Measurements from ENCODE around the gene SUFU.
"Not testable (repeated sequence)": the region's sequence is repeated elsewhere in the genome, so short reads cannot be mapped to it uniquely, and the experiment has no call there.

SUFU gene

DNA sequence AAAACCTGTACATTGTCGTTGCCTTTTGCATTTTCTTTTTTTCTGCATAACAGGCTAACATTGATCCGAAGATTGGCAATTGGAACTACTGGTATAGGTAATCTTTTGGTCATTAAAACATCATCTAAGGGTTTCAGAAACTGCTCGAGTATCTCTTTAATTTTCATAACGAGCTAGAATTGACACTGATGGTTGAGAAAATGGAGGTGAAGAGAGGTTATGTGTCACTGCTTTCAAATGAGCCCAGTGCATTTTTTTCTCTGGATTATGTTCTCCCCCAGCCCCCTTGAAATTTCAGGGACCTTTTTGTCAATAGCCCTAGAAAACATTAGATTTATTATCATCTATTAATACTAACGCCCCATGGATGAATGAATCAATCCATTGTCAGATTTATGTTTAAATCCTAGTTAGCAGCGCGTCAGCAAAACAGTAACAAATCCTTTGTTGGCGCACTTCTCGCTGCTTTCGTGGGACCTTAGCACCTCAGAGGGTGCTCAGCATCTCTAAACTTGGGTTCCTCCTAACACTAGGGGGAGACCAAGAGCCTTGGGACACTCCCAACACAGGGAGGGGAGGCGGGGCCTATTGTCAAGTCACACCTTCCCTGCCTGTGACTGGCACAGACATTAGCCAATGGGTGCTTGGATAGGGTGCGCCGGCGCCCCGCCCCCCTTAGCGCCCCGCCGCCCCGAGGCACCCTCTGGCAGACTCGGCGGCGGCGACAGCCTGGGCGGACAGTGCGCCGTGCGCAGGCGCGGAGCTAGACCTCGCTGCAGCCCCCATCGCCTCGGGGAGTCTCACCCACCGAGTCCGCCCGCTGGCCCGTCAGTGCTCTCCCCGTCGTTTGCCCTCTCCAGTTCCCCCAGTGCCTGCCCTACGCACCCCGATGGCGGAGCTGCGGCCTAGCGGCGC, at the start of gene SUFU:
Gene SUFU (plus strand): TSS at position 709 of the 915 bp plus-strand sequence. CDS start 181 bp downstream, at position 890.
- Histone ChIP-seq H3K79me2 (ENCODE audit: insufficient read depth, low read length) (peaks cover 74% of the 10 kb centered on the region), H3K27ac (ENCODE audit: low read length) (peak within 1 kb of the TSS; percentile 81)
- peak; percentile 74 for ATAC-seq (ENCODE audit: insufficient read depth, low read depth)

DNA sequence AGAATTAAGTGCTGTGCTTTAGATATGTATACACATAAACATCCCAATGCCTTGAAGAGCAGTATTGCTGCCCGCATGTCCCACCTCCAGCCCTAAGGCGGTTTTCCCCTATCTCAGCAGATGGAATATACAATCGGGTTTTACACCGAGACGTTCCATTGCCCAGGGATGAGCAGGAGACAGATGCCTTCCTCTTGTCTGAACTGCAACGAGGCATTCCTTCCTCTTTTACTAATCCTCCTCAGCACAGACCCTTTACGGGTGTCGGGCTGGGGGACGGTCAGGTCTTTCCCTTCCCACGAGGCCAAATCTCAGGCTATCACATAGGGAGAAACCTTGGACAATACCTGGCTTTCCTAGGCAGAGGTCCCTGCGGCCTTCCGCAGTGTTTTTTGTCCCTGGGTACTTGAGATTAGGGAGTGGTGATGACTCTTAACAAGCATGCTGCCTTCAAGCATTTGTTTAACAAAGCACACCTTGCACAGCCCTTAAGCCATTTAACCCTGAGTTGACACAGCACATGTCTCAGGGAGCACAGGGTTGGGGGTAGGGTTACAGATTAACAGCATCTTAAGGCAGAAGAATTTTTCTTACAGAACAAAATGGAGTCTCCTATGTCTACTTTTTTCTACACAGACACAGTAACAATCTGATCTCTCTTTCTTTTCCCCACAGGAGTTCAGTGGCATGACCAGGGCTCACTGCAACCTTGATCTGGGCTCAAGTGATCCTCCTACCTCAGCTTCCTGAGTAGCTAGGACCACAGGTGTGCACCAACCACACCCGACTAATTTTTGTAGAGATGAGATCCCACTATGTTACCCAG, 48.9 kb upstream of the SUFU start:
- Histone ChIP-seq H3K79me2 (ENCODE audit: insufficient read depth, low read length) (peaks cover 19% of the 10 kb centered on the region), H3K36me3 (ENCODE audit: insufficient read depth, low read length) (peaks cover 12% of the 10 kb centered on the region), H3K4me1 (ENCODE audit: insufficient read depth, low read length) (peaks cover 19% of the 10 kb centered on the region)
- not testable (repeated sequence) for H3K4me2 ChIP-seq (ENCODE audit: insufficient read depth, low read length); DNase-seq; H3K4me3 ChIP-seq (ENCODE audit: low read depth in 1 of 2, low read length in 2 of 2); H3K27me3 ChIP-seq (ENCODE audit: insufficient read depth, low read length, poor library complexity); ATAC-seq (ENCODE audit: insufficient read depth, low read depth); H2AFZ ChIP-seq (ENCODE audit: low read depth, low read length); H3K9me3 ChIP-seq (ENCODE audit: insufficient read depth, low read length, severe bottlenecking); H4K20me1 ChIP-seq (ENCODE audit: insufficient read depth, low read length); H3K9ac ChIP-seq (ENCODE audit: low read depth, low read length); H3K27ac ChIP-seq (ENCODE audit: low read length)

More for the DNA sequence above, at the start of gene SUFU:
- TF ChIP-seq, protein P1, sequence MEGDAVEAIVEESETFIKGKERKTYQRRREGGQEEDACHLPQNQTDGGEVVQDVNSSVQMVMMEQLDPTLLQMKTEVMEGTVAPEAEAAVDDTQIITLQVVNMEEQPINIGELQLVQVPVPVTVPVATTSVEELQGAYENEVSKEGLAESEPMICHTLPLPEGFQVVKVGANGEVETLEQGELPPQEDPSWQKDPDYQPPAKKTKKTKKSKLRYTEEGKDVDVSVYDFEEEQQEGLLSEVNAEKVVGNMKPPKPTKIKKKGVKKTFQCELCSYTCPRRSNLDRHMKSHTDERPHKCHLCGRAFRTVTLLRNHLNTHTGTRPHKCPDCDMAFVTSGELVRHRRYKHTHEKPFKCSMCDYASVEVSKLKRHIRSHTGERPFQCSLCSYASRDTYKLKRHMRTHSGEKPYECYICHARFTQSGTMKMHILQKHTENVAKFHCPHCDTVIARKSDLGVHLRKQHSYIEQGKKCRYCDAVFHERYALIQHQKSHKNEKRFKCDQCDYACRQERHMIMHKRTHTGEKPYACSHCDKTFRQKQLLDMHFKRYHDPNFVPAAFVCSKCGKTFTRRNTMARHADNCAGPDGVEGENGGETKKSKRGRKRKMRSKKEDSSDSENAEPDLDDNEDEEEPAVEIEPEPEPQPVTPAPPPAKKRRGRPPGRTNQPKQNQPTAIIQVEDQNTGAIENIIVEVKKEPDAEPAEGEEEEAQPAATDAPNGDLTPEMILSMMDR (IDR thresholded peaks at IDR 0.05; ENCODE audit: borderline replicate concordance, extremely low read depth, low read length, poor library complexity, severe bottlenecking), result peak; percentile 94
- TF ChIP-seq EZH2 (IDR thresholded peaks at IDR 0.05; ENCODE audit: borderline replicate concordance, low read depth, low read length, severe bottlenecking), result no peak
- peaks cover 42% of the 10 kb centered on the region for H3K4me1 ChIP-seq (ENCODE audit: insufficient read depth, low read length)
- DNase-seq, result peak; percentile 98
- no peaks in the 10 kb centered on the region for H3K9me3 ChIP-seq (ENCODE audit: insufficient read depth, low read length, severe bottlenecking)
- H3K36me3 ChIP-seq (ENCODE audit: insufficient read depth, low read length), result peaks cover 37% of the 10 kb centered on the region
- H2AFZ ChIP-seq (ENCODE audit: low read depth, low read length), result peak within 1 kb of the TSS; percentile 86
- H3K4me2 ChIP-seq (ENCODE audit: insufficient read depth, low read length), result peak within 1 kb of the TSS; percentile 94
- peaks cover 41% of the 10 kb centered on the region for H4K20me1 ChIP-seq (ENCODE audit: insufficient read depth, low read length)
- H3K4me3 ChIP-seq (ENCODE audit: low read depth in 1 of 2, low read length in 2 of 2), result peak within 1 kb of the TSS; percentile 77 to 83
- no peaks in the 10 kb centered on the region for H3K27me3 ChIP-seq (ENCODE audit: insufficient read depth, low read length, poor library complexity)
- H3K9ac ChIP-seq (ENCODE audit: low read depth, low read length), result peak within 1 kb of the TSS; percentile 65

DNA sequence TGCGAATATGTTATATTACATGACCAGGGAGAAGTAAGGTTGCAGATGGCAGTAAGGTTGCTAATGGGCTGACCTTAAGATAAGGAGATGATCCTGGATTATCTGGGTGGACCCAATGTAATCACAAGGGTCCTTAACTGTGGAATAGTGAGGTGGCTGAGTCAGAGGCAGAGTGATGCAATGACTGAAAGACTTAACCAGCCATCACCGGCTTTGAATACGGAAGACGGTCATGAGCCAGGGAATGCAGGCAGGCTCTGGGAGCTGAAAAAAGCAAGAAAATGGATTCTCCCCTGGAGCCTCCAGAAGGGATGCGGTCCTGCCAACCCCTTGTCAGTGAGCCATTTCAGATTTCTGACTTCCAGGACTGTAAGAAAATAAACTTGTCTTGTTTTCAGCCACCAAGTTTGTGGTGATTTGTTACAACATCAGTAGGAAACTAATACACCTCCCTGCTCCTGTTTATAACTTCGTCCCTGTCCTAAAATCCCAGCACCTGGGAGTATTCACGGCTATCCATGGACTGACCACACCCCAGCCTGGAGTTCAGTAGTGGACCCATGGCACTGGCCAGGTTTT, 47.8 kb upstream of the SUFU start:
- H3K4me2 ChIP-seq (ENCODE audit: insufficient read depth, low read length), result no peak overlapping the region
- H4K20me1 ChIP-seq (ENCODE audit: insufficient read depth, low read length), result 0 out of 2 replicates have a peak, but pooled peaks cover 4% of the 10 kb centered on the region
- TF ChIP-seq EZH2 (IDR thresholded peaks at IDR 0.05; ENCODE audit: borderline replicate concordance, low read depth, low read length, severe bottlenecking), result no peak
- TF ChIP-seq, protein P1 (IDR thresholded peaks at IDR 0.05; ENCODE audit: borderline replicate concordance, extremely low read depth, low read length, poor library complexity, severe bottlenecking), result no peak
- no peak overlapping the region for H3K4me3 ChIP-seq (ENCODE audit: low read depth in 1 of 2, low read length in 2 of 2)
- peaks cover 25% of the 10 kb centered on the region for H3K4me1 ChIP-seq (ENCODE audit: insufficient read depth, low read length)
- no peak overlapping the region for H2AFZ ChIP-seq (ENCODE audit: low read depth, low read length)
- peaks cover 12% of the 10 kb centered on the region for H3K36me3 ChIP-seq (ENCODE audit: insufficient read depth, low read length)
- ATAC-seq (ENCODE audit: insufficient read depth, low read depth) (no peak), DNase-seq (no peak)
- peaks cover 12% of the 10 kb centered on the region for H3K79me2 ChIP-seq (ENCODE audit: insufficient read depth, low read length)
- no peaks in the 10 kb centered on the region for H3K27me3 ChIP-seq (ENCODE audit: insufficient read depth, low read length, poor library complexity)
- no peaks in the 10 kb centered on the region for H3K9me3 ChIP-seq (ENCODE audit: insufficient read depth, low read length, severe bottlenecking)
- H3K27ac ChIP-seq (ENCODE audit: low read length), result no peak overlapping the region
- no peak overlapping the region for H3K9ac ChIP-seq (ENCODE audit: low read depth, low read length)
